Measurements from ENCODE around the gene C2orf80. TPM values are rescaled to one million over a fixed set of nuclear protein-coding genes. Genes with fewer than 3 reads are reported as not detected.
"Not testable (repeated sequence)": the region's sequence is repeated elsewhere in the genome, so short reads cannot be mapped to it uniquely, and the experiment has no call there.

Gene C2orf80
- total RNA-seq, result not detected

GRCh38 chr2:208189810-208190503 lies at the start of gene C2orf80:
TSS of gene C2orf80 (minus strand) at chr2:208190030. CDS start at chr2:208186986, 3,044 bp downstream.
- no peaks in the 10 kb centered on the region for H3K27me3 ChIP-seq (ENCODE audit: insufficient read depth, low read length)
- H3K9me3 ChIP-seq (ENCODE audit: low read depth, low read length), result no peaks in the 10 kb centered on the region
- H3K4me1 ChIP-seq (ENCODE audit: insufficient read depth, low read length), result no peaks in the 10 kb centered on the region
- H3K4me3 ChIP-seq (ENCODE audit: low read length), result no peak within 1 kb of the TSS

- peaks cover 11% of the 10 kb centered on the region for H3K9me3 ChIP-seq (ENCODE audit: low read depth, low read length)
- H3K4me3 ChIP-seq (ENCODE audit: low read length), result no peak overlapping the region
- no peaks in the 10 kb centered on the region for H3K4me1 ChIP-seq (ENCODE audit: insufficient read depth, low read length)
- no peaks in the 10 kb centered on the region for H3K27me3 ChIP-seq (ENCODE audit: insufficient read depth, low read length)
These were observed 46.0 kb upstream of the C2orf80 start for GRCh38 chr2:208235860-208236259.

- no peaks in the 10 kb centered on the region for H3K4me1 ChIP-seq (ENCODE audit: insufficient read depth, low read length)
- no peak overlapping the region for H3K4me3 ChIP-seq (ENCODE audit: low read length)
- H3K27me3 ChIP-seq (ENCODE audit: insufficient read depth, low read length), result no peaks in the 10 kb centered on the region
- peaks cover 11% of the 10 kb centered on the region for H3K9me3 ChIP-seq (ENCODE audit: low read depth, low read length)
These were observed 45.0 kb upstream of the C2orf80 start for GRCh38 chr2:208234786-208235185.

GRCh38 chr2:208228476-208228875 lies 38.6 kb upstream of the C2orf80 start:
- H3K4me3 ChIP-seq (ENCODE audit: low read length), result no peak overlapping the region
- no peaks in the 10 kb centered on the region for H3K27me3 ChIP-seq (ENCODE audit: insufficient read depth, low read length)
- no peaks in the 10 kb centered on the region for H3K4me1 ChIP-seq (ENCODE audit: insufficient read depth, low read length)

GRCh38 chr2:208227581-208228232 lies 37.9 kb upstream of the C2orf80 start:
- H3K4me3 ChIP-seq (ENCODE audit: low read length), result no peak overlapping the region
- H3K9me3 ChIP-seq (ENCODE audit: low read depth, low read length), result peaks cover 8% of the 10 kb centered on the region
- no peaks in the 10 kb centered on the region for H3K4me1 ChIP-seq (ENCODE audit: insufficient read depth, low read length)
- no peaks in the 10 kb centered on the region for H3K27me3 ChIP-seq (ENCODE audit: insufficient read depth, low read length)

More at GRCh38 chr2:208228476-208228875, 38.6 kb upstream of the C2orf80 start:
- peaks cover 11% of the 10 kb centered on the region for H3K9me3 ChIP-seq (ENCODE audit: low read depth, low read length)

GRCh38 chr2:208224802-208225201 lies 35.0 kb upstream of the C2orf80 start:
- Histone ChIP-seq H3K4me1 (ENCODE audit: insufficient read depth, low read length) (no peaks in the 10 kb centered on the region), H3K4me3 (ENCODE audit: low read length) (no peak overlapping the region), H3K9me3 (ENCODE audit: low read depth, low read length) (no peaks in the 10 kb centered on the region), H3K27me3 (ENCODE audit: insufficient read depth, low read length) (no peaks in the 10 kb centered on the region)

DNA sequence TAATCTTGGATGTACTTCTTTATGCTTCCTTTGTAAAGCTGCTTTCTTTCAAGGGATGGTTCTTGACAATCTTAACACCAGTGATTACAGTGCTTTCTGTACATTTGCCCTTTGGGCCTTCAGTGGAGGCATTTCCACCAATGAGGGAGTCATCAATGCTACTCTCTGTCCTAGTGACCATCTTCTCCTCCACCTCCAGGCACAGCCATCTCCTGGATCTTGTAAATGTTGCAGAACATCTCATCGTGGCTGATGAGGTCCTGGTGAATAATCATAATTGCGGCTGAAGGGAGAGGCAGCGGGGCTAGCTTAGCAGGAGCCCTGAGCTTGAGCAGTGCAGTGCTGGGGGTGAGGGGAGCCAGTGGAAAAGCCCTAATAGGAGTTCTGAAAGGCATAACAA lies 32.5 kb upstream of the C2orf80 start:
- Histone ChIP-seq H3K9me3 (ENCODE audit: low read depth, low read length) (no peaks in the 10 kb centered on the region), H3K4me3 (ENCODE audit: low read length) (no peak overlapping the region), H3K4me1 (ENCODE audit: insufficient read depth, low read length) (no peaks in the 10 kb centered on the region), H3K27me3 (ENCODE audit: insufficient read depth, low read length) (no peaks in the 10 kb centered on the region)

GRCh38 chr2:208221873-208222272 lies 32.0 kb upstream of the C2orf80 start:
- not testable (repeated sequence) for H3K4me3 ChIP-seq (ENCODE audit: low read length); H3K9me3 ChIP-seq (ENCODE audit: low read depth, low read length); H3K4me1 ChIP-seq (ENCODE audit: insufficient read depth, low read length); H3K27me3 ChIP-seq (ENCODE audit: insufficient read depth, low read length)

DNA sequence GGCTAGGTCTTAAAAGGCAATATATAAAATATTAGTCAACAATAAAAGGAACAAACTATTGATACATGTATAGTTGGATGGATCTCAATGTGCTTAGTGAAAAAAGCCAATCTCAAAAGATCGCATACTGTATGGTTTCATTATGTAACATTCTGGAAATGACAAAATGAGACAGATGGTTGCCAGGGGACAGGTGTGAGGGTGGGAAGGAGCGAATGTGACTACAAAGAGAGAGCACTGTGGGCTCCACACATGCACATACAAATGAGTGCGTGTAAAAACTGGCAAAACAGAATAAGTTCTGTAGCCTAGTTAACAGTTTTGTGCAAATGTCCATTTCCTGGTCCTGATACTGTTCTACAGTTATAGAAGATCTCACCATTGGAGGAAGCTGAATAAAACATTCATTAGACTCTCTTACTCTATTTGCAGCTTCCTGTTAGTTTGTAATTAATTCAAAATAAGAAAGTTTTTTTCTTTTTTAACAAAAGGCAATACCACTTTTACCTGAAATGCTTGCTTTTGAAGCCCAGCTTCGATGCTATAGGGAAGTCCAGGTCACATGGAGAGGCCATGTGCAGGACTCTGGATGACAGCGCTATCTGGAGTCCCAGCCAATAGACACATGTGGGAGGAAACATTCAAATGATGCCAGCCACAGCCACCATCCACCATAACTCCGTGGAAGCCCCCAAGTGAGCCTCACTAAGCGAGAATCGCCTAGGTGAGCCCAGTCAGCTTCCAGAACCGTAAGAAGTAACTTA lies 21.0 kb upstream of the C2orf80 start:
- Histone ChIP-seq H3K4me3 (ENCODE audit: low read length) (no peak overlapping the region), H3K9me3 (ENCODE audit: low read depth, low read length) (no peaks in the 10 kb centered on the region)

DNA sequence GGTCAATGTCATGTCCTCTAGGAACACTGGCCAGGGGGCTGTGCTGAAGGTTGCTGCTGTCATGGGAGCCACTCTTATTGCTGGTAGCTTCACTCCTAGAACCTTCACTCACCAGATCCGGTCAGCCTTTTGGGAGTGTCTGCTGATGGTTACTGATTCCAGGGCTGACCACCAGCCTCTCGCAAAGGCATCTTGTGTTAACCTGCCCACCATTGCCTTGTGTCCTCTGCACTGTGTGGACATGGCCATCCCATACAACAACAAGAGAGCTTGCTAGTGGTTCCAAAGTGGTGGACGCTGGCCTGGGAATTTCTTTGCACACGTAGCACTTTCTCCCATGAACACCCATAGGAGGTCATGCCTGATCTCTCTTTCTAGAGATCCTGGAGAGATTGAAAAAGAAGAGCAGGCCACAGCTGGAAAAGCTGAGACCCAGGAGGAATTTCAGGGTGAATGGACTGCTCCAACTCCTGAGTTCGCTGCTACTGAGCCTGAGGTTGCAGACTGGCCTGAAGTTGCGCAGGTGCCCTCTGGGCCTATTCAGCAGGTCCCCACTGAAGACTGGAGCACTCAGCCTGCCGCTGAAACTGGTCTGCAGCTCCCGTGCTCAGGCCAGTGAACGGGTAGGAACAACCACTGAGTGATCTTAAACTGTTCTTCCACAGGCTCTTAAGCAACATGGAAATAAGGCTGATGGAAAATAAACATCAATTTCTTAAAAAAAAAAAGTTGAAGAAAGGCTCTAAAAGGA lies 18.7 kb upstream of the C2orf80 start:
- Histone ChIP-seq H3K4me3 (ENCODE audit: low read length) (no peak overlapping the region), H3K9me3 (ENCODE audit: low read depth, low read length) (no peaks in the 10 kb centered on the region), H3K4me1 (ENCODE audit: insufficient read depth, low read length) (no peaks in the 10 kb centered on the region), H3K27me3 (ENCODE audit: insufficient read depth, low read length) (no peaks in the 10 kb centered on the region)

More for the DNA sequence above, 21.0 kb upstream of the C2orf80 start:
- H3K4me1 ChIP-seq (ENCODE audit: insufficient read depth, low read length), result no peaks in the 10 kb centered on the region
- no peaks in the 10 kb centered on the region for H3K27me3 ChIP-seq (ENCODE audit: insufficient read depth, low read length)

DNA sequence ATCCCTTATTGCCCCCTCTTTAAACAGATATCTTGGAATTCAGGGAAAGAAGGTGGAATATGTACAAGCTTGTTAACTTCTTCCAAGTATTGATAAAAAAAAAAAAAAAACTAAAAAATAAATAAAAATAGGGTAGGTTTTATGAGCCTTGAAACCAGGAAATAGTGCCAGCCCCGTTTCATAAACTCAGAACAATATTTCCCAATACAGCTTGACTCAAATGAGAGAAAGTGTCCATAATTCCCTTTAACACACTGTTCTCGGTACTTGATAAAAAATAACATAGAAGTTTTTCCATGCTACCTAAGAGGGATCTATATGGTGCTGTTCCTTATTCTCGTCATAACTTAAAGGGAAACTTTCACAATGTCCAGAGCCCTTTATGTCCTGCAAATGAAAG lies 17.9 kb upstream of the C2orf80 start:
- no peaks in the 10 kb centered on the region for H3K4me1 ChIP-seq (ENCODE audit: insufficient read depth, low read length)
- H3K27me3 ChIP-seq (ENCODE audit: insufficient read depth, low read length), result no peaks in the 10 kb centered on the region
- no peak overlapping the region for H3K4me3 ChIP-seq (ENCODE audit: low read length)
- H3K9me3 ChIP-seq (ENCODE audit: low read depth, low read length), result no peaks in the 10 kb centered on the region

- no peaks in the 10 kb centered on the region for H3K4me1 ChIP-seq (ENCODE audit: insufficient read depth, low read length)
- H3K4me3 ChIP-seq (ENCODE audit: low read length), result no peak overlapping the region
- no peaks in the 10 kb centered on the region for H3K9me3 ChIP-seq (ENCODE audit: low read depth, low read length)
- H3K27me3 ChIP-seq (ENCODE audit: insufficient read depth, low read length), result no peaks in the 10 kb centered on the region
These were observed 14.3 kb upstream of the C2orf80 start for GRCh38 chr2:208204166-208204565.

- no peaks in the 10 kb centered on the region for H3K9me3 ChIP-seq (ENCODE audit: low read depth, low read length)
- no peaks in the 10 kb centered on the region for H3K27me3 ChIP-seq (ENCODE audit: insufficient read depth, low read length)
- no peaks in the 10 kb centered on the region for H3K4me1 ChIP-seq (ENCODE audit: insufficient read depth, low read length)
- no peak overlapping the region for H3K4me3 ChIP-seq (ENCODE audit: low read length)
These were observed 5.7 kb upstream of the C2orf80 start for GRCh38 chr2:208195531-208195930.

DNA sequence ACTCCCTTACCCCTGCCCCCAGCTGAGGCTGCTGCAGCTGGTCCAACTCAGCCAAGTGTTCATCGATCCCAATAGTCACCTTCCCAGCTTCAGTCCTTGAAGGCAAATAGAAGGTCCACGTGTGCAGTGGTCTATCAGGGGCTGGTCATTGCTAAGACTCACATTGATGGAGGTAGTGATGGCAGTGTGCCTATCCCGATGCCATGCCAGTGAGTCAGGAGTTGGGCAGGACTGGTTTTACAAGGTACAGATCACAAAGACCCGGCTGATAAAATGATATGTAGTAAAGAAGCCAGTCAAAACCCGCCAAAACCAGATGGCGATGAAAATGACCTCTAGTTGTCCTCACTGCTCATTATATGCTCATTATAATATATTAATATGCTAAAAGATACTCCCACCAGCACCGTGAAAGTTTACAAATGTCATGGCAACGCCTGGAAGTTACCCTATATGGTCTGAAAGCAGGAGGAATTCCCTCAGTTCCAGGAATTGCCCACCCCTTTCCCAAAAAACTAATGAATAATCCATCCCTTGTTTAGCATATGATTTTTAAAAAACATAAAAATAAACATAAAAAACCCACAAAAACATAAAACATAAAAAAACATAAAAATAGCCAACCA lies 2.9 kb upstream of the C2orf80 start:
- Histone ChIP-seq H3K9me3 (ENCODE audit: low read depth, low read length) (no peaks in the 10 kb centered on the region), H3K27me3 (ENCODE audit: insufficient read depth, low read length) (no peaks in the 10 kb centered on the region), H3K4me3 (ENCODE audit: low read length) (no peak overlapping the region), H3K4me1 (ENCODE audit: insufficient read depth, low read length) (no peaks in the 10 kb centered on the region)
